GM20000 (cell line): ENCODE results near the gene SLC26A4.

Experiments
- DNase-seq: peaks from one replicate; pipeline ENCODE4 v3.0.0; 2012; ENCODE audit warnings: low spot score
- TF ChIP-seq, protein P1 (sequence below): IDR thresholded peaks from 2 replicates; pipeline ENCODE4 v1.5.1; 2012; ENCODE audit warnings: mild to moderate bottlenecking, control low read depth; ENCODE audit errors: extremely low read depth, missing control alignments

SLC26A4 gene

GRCh38 chr7:107743567-107744344, 83.1 kb downstream of the SLC26A4 start, which contains the start of gene CBLL1:
Gene CBLL1, plus strand, starts transcription at chr7:107744142. Its CDS starts 22 bp downstream, at chr7:107744164.
- DNase-seq: peak; percentile 90
- TF ChIP-seq, protein P1, sequence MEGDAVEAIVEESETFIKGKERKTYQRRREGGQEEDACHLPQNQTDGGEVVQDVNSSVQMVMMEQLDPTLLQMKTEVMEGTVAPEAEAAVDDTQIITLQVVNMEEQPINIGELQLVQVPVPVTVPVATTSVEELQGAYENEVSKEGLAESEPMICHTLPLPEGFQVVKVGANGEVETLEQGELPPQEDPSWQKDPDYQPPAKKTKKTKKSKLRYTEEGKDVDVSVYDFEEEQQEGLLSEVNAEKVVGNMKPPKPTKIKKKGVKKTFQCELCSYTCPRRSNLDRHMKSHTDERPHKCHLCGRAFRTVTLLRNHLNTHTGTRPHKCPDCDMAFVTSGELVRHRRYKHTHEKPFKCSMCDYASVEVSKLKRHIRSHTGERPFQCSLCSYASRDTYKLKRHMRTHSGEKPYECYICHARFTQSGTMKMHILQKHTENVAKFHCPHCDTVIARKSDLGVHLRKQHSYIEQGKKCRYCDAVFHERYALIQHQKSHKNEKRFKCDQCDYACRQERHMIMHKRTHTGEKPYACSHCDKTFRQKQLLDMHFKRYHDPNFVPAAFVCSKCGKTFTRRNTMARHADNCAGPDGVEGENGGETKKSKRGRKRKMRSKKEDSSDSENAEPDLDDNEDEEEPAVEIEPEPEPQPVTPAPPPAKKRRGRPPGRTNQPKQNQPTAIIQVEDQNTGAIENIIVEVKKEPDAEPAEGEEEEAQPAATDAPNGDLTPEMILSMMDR: peak; percentile 65

- DNase-seq: no peak
- TF ChIP-seq, protein P1: no peak
Observed at GRCh38 chr7:107744345-107744750, 83.7 kb downstream of the SLC26A4 start.

DNA sequence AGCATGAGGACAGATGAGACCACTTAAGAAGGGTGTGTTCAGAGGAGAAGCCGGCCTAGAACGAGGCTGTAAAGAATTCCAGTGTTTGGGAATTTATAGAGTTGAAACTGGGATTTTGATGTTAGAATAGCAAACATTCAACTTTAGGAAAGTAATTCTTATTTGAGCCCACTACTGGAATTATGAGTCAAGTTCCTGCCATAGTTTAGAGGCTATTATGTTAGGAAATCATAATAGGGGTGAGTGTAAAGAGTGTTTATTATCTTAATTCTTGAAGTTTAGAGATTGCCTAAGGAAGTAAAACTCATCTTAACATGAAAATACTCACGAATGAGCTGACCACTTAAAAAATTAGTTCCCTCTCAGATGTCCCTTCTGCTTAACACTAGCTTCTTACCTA, 85.4 kb downstream of the SLC26A4 start:
- TF ChIP-seq, protein P1: no peak
- DNase-seq: no peak

DNA sequence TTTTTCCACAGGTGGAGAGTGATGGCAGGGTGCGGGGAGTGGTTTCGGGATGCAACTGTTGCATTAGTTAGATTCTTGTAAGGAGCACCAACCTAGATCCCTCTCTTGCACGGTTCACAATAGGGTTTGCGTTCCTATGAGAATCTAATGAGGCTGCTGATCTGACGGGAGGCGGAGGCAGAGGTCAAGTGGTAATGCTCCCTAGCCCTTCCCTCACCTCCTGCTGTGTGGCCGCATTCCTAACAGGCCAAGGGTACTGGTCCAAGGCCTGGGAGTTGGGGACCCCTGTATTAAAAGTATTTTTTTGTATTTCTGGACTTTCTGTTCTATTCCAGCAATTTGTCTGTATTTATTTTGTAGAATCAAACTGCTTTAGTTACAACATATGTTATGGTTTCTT, 90.5 kb downstream of the SLC26A4 start:
- TF ChIP-seq, protein P1: no peak
- DNase-seq: no peak

- no peak for DNase-seq
Observed at GRCh38 chr7:107754642-107755041, 94.0 kb downstream of the SLC26A4 start.

GRCh38 chr7:107758667-107759066, 98.0 kb downstream of the SLC26A4 start:
- no peak for DNase-seq
- TF ChIP-seq, protein P1: no peak

More at GRCh38 chr7:107754642-107755041, 94.0 kb downstream of the SLC26A4 start:
- TF ChIP-seq, protein P1: no peak

- TF ChIP-seq, protein P1: no peak
- DNase-seq: no peak
Observed at GRCh38 chr7:107767391-107767790, 106.8 kb downstream of the SLC26A4 start.
